ENCODE measurements around the gene RBL1.
A peak's percentile ranks its signal among the peaks of the same experiment; 100 is the strongest.

The RBL1 gene

GRCh38 chr20:36950414-36951197, 145.2 kb downstream of the RBL1 start:
- peak; percentile 25 for DNase-seq

Measured in activated effector memory CD4-positive, alpha-beta T cell treated with Interleukin-2 at 50 U/mL for 16 hours (primary cell).